NCI-H1436 (cell line): ENCODE measurements around the gene TPD52L2.
"Not testable (repeated sequence)": the region's sequence is repeated elsewhere in the genome, so short reads cannot be mapped to it uniquely, and the experiment has no call there.

Experiments used
- DNase-seq: peaks from one replicate; lab custom pipeline; 2025; lab: John Stamatoyannopoulos, UW

Gene TPD52L2

GRCh38 chr20:63895952-63896263 lies 30.8 kb downstream of the TPD52L2 start:
- no peak for DNase-seq

- DNase-seq = no peak
Measured at GRCh38 chr20:63896264-63897105, 31.4 kb downstream of the TPD52L2 start.

- no peak for DNase-seq
Measured at GRCh38 chr20:63897978-63898561, 33.0 kb downstream of the TPD52L2 start.

GRCh38 chr20:63898882-63899558 lies 34.0 kb downstream of the TPD52L2 start:
- DNase-seq = no peak

GRCh38 chr20:63900413-63900812 lies 35.3 kb downstream of the TPD52L2 start:
- DNase-seq = no peak

GRCh38 chr20:63903796-63904561 lies 38.9 kb downstream of the TPD52L2 start:
- no peak for DNase-seq

GRCh38 chr20:63908008-63908682 lies 43.1 kb downstream of the TPD52L2 start:
- DNase-seq = no peak

- no peak for DNase-seq
Measured at GRCh38 chr20:63911176-63911575, 46.1 kb downstream of the TPD52L2 start.

- DNase-seq = no peak
Measured at GRCh38 chr20:63913768-63914167, 48.7 kb downstream of the TPD52L2 start.

- no peak for DNase-seq
Measured at GRCh38 chr20:63915471-63915870, 50.4 kb downstream of the TPD52L2 start.

- not testable (repeated sequence) for DNase-seq
Measured at GRCh38 chr20:63916371-63916939, 51.4 kb downstream of the TPD52L2 start.

GRCh38 chr20:63917811-63918210 lies 52.7 kb downstream of the TPD52L2 start:
- DNase-seq = no peak

- no peak for DNase-seq
Measured at GRCh38 chr20:63919130-63919529, 54.1 kb downstream of the TPD52L2 start.

GRCh38 chr20:63920226-63920625 lies 55.2 kb downstream of the TPD52L2 start:
- no peak for DNase-seq

- no peak for DNase-seq
Measured at GRCh38 chr20:63923651-63924050, 58.6 kb downstream of the TPD52L2 start.

- DNase-seq = no peak
Measured at GRCh38 chr20:63924241-63924640, 59.2 kb downstream of the TPD52L2 start.

GRCh38 chr20:63926298-63926697 lies 61.2 kb downstream of the TPD52L2 start:
- DNase-seq = no peak

- no peak for DNase-seq
Measured at GRCh38 chr20:63929071-63929470, 64.0 kb downstream of the TPD52L2 start.

GRCh38 chr20:63929473-63929883 lies 64.4 kb downstream of the TPD52L2 start:
- not testable (repeated sequence) for DNase-seq

- DNase-seq = no peak
Measured at GRCh38 chr20:63930971-63931553, 66.0 kb downstream of the TPD52L2 start.

GRCh38 chr20:63931735-63932134 lies 66.7 kb downstream of the TPD52L2 start:
- DNase-seq = no peak
